HUES6 (cell line): ENCODE data around the gene HMG20A.

ENCODE experiments used
- H3K27ac ChIP-seq: 2 replicates; pipeline ENCODE4 v1.7.0; 2013; ENCODE audit warnings: low read depth, mild to moderate bottlenecking, low read length, inconsistent platforms
- H3K27me3 ChIP-seq: 2 replicates; pipeline ENCODE4 v1.6.1; 2013; ENCODE audit warnings: low read length; ENCODE audit not compliant: control insufficient read depth, insufficient read depth
- H3K36me3 ChIP-seq: 2 replicates; pipeline ENCODE4 v1.6.1; 2013; ENCODE audit warnings: low read length; ENCODE audit not compliant: control insufficient read depth, insufficient read depth
- H3K4me1 ChIP-seq: 2 replicates; pipeline ENCODE4 v1.6.1; 2013; ENCODE audit warnings: low read length; ENCODE audit not compliant: control insufficient read depth, insufficient read depth
- H3K4me3 ChIP-seq: 2 replicates; pipeline ENCODE4 v1.5.1; 2013; ENCODE audit warnings: low read depth, low read length
- H3K9ac ChIP-seq: one replicate; pipeline ENCODE4 v1.6.1; 2013; ENCODE audit warnings: mild to moderate bottlenecking, low read length
- H3K9me3 ChIP-seq: 2 replicates; pipeline ENCODE4 v1.6.1; 2013; ENCODE audit warnings: low read depth, low read length; ENCODE audit not compliant: control insufficient read depth, insufficient read depth

The HMG20A gene

GRCh38 chr15:77525400-77525811 is 104.7 kb downstream of the HMG20A start:
- Histone ChIP-seq H3K9ac (no peak overlapping the region), H3K4me1 (peaks cover 52% of the 10 kb centered on the region), H3K27ac (no peak overlapping the region), H3K27me3 (no peaks in the 10 kb centered on the region), H3K4me3 (no peak overlapping the region), H3K9me3 (no peaks in the 10 kb centered on the region), H3K36me3 (no peaks in the 10 kb centered on the region)

GRCh38 chr15:77525907-77526594 is 105.4 kb downstream of the HMG20A start:
- Histone ChIP-seq H3K4me1 (peaks cover 52% of the 10 kb centered on the region), H3K4me3 (no peak overlapping the region), H3K9me3 (no peaks in the 10 kb centered on the region), H3K27me3 (no peaks in the 10 kb centered on the region), H3K36me3 (no peaks in the 10 kb centered on the region), H3K9ac (no peak overlapping the region), H3K27ac (no peak overlapping the region)

- Histone ChIP-seq H3K9me3 (no peaks in the 10 kb centered on the region), H3K27me3 (no peaks in the 10 kb centered on the region), H3K9ac (peak overlapping the region; percentile 60), H3K27ac (peak overlapping the region; percentile 3; the same call in 1 of the 2 replicates), H3K4me1 (peaks cover 52% of the 10 kb centered on the region), H3K4me3 (no peak overlapping the region), H3K36me3 (no peaks in the 10 kb centered on the region)
These were observed 106.0 kb downstream of the HMG20A start for GRCh38 chr15:77526595-77527163.

GRCh38 chr15:77527164-77527778 is 106.6 kb downstream of the HMG20A start:
- no peaks in the 10 kb centered on the region for H3K36me3 ChIP-seq
- H3K9ac ChIP-seq, result peak overlapping the region; percentile 60

GRCh38 chr15:77527831-77528231 is 107.1 kb downstream of the HMG20A start:
- H3K36me3 ChIP-seq, result no peaks in the 10 kb centered on the region
- peaks cover 53% of the 10 kb centered on the region for H3K4me1 ChIP-seq
- no peaks in the 10 kb centered on the region for H3K9me3 ChIP-seq
- no peak overlapping the region for H3K4me3 ChIP-seq
- no peaks in the 10 kb centered on the region for H3K27me3 ChIP-seq
- H3K9ac ChIP-seq, result peak overlapping the region; percentile 38
- peak overlapping the region; percentile 13; the same call in 1 of the 2 replicates for H3K27ac ChIP-seq

More at GRCh38 chr15:77527164-77527778, 106.6 kb downstream of the HMG20A start:
- H3K27ac ChIP-seq, result peak overlapping the region; percentile 3; the same call in 1 of the 2 replicates
- peaks cover 52% of the 10 kb centered on the region for H3K4me1 ChIP-seq
- no peaks in the 10 kb centered on the region for H3K27me3 ChIP-seq
- no peak overlapping the region for H3K4me3 ChIP-seq
- no peaks in the 10 kb centered on the region for H3K9me3 ChIP-seq

GRCh38 chr15:77528290-77528967 is 107.7 kb downstream of the HMG20A start:
- H3K27ac ChIP-seq, result peak overlapping the region; percentile 13; the same call in 1 of the 2 replicates
- H3K27me3 ChIP-seq, result no peaks in the 10 kb centered on the region
- no peak overlapping the region for H3K4me3 ChIP-seq
- peaks cover 59% of the 10 kb centered on the region for H3K4me1 ChIP-seq
- no peaks in the 10 kb centered on the region for H3K9me3 ChIP-seq
- H3K36me3 ChIP-seq, result no peaks in the 10 kb centered on the region
- peak overlapping the region; percentile 38 for H3K9ac ChIP-seq

- Histone ChIP-seq H3K9ac (peak overlapping the region; percentile 38), H3K9me3 (no peaks in the 10 kb centered on the region), H3K27ac (no peak overlapping the region), H3K4me1 (peaks cover 63% of the 10 kb centered on the region), H3K4me3 (no peak overlapping the region), H3K36me3 (no peaks in the 10 kb centered on the region), H3K27me3 (no peaks in the 10 kb centered on the region)
These were observed 108.3 kb downstream of the HMG20A start for GRCh38 chr15:77528968-77529319.

- no peaks in the 10 kb centered on the region for H3K9me3 ChIP-seq
- H3K27ac ChIP-seq, result no peak overlapping the region
- H3K27me3 ChIP-seq, result no peaks in the 10 kb centered on the region
- H3K4me3 ChIP-seq, result no peak overlapping the region
- no peaks in the 10 kb centered on the region for H3K36me3 ChIP-seq
- peaks cover 69% of the 10 kb centered on the region for H3K4me1 ChIP-seq
- H3K9ac ChIP-seq, result no peak overlapping the region
These were observed 108.9 kb downstream of the HMG20A start for GRCh38 chr15:77529394-77530159.

- no peak overlapping the region for H3K9ac ChIP-seq
- H3K4me1 ChIP-seq, result peaks cover 61% of the 10 kb centered on the region
These were observed 109.9 kb downstream of the HMG20A start for GRCh38 chr15:77530576-77530975.

GRCh38 chr15:77531191-77532000 is 110.7 kb downstream of the HMG20A start:
- Histone ChIP-seq H3K4me3 (no peak overlapping the region), H3K9ac (no peak overlapping the region)

More at GRCh38 chr15:77530576-77530975, 109.9 kb downstream of the HMG20A start:
- no peaks in the 10 kb centered on the region for H3K9me3 ChIP-seq
- no peak overlapping the region for H3K4me3 ChIP-seq
- no peaks in the 10 kb centered on the region for H3K36me3 ChIP-seq
- no peaks in the 10 kb centered on the region for H3K27me3 ChIP-seq
- no peak overlapping the region for H3K27ac ChIP-seq

More at GRCh38 chr15:77531191-77532000, 110.7 kb downstream of the HMG20A start:
- H3K9me3 ChIP-seq, result no peaks in the 10 kb centered on the region
- no peaks in the 10 kb centered on the region for H3K36me3 ChIP-seq
- H3K27ac ChIP-seq, result no peak overlapping the region
- no peaks in the 10 kb centered on the region for H3K27me3 ChIP-seq
- peaks cover 58% of the 10 kb centered on the region for H3K4me1 ChIP-seq
